ENCODE results near the gene TIGD6. TPM values are rescaled to one million over a fixed set of nuclear protein-coding genes. Genes with fewer than 3 reads are reported as not detected.

The TIGD6 gene
- total RNA-seq, 4 donors from 2014 or later: 6.4 to 7.9 (median 6.7) TPM

GRCh38 chr5:150043657-150044328 lies 43.3 kb upstream of the TIGD6 start:
- Histone ChIP-seq H3K4me1 (no peaks in the 10 kb centered on the region), H3K36me3 (peaks cover 74 to 90% of the 10 kb centered on the region in 2 donors), H3K4me3 (replicated peaks in 1 of 3) (no peak overlapping the region), H3K9me3 (no peaks in the 10 kb centered on the region), H3K27ac (no peak overlapping the region), H3K27me3 (no peaks in the 10 kb centered on the region)
- no peak for DNase-seq
- no peak for TF ChIP-seq POLR2A (IDR thresholded peaks at IDR 0.05)
- no peak for TF ChIP-seq CTCF (IDR thresholded peaks at IDR 0.05)
- intact Hi-C loops (cut with DNase I): no loop called here
- 74 to 75% methylated on average over 4 of the region's 4 CpGs for WGBS, 2 donors

GRCh38 chr5:150042459-150042858 lies 42.0 kb upstream of the TIGD6 start:
- H3K36me3 ChIP-seq: peaks cover 61 to 88% of the 10 kb centered on the region in 2 donors
- intact Hi-C loops (cut with DNase I): no loop called here
- DNase-seq: no peak

GRCh38 chr5:150038547-150038946 lies 38.1 kb upstream of the TIGD6 start:
- no peaks in the 10 kb centered on the region for H3K9me3 ChIP-seq
- no peak for DNase-seq
- H3K36me3 ChIP-seq: peaks cover 61 to 91% of the 10 kb centered on the region in 2 donors
- no peaks in the 10 kb centered on the region for H3K27me3 ChIP-seq
- no peaks in the 10 kb centered on the region for H3K4me1 ChIP-seq
- TF ChIP-seq POLR2A (IDR thresholded peaks at IDR 0.05) (no peak), CTCF (IDR thresholded peaks at IDR 0.05) (no peak)
- no peak overlapping the region for H3K27ac ChIP-seq
- no peak overlapping the region for H3K4me3 ChIP-seq (replicated peaks in 1 of 3)
- intact Hi-C loops (cut with DNase I): no loop called here
- WGBS, 2 donors: 76 to 88% methylated on average over 2 of the region's 2 CpGs

More at GRCh38 chr5:150042459-150042858, 42.0 kb upstream of the TIGD6 start:
- H3K9me3 ChIP-seq: no peaks in the 10 kb centered on the region
- H3K27me3 ChIP-seq: no peaks in the 10 kb centered on the region
- no peak overlapping the region for H3K27ac ChIP-seq
- no peak for TF ChIP-seq CTCF (IDR thresholded peaks at IDR 0.05)
- TF ChIP-seq POLR2A (IDR thresholded peaks at IDR 0.05): no peak
- no peak overlapping the region for H3K4me3 ChIP-seq (replicated peaks in 1 of 3)
- H3K4me1 ChIP-seq: no peaks in the 10 kb centered on the region
- 95 to 97% methylated on average over 3 of the region's 3 CpGs for WGBS, 2 donors

- WGBS, 2 donors: 87 to 88% methylated on average over 9 of the region's 9 CpGs
- Histone ChIP-seq H3K9me3 (no peaks in the 10 kb centered on the region), H3K27ac (no peak overlapping the region), H3K4me1 (peaks cover 0 to 7% of the 10 kb centered on the region in 2 donors), H3K36me3 (peaks cover 62 to 87% of the 10 kb centered on the region in 2 donors), H3K4me3 (replicated peaks in 1 of 3) (no peak overlapping the region), H3K27me3 (no peaks in the 10 kb centered on the region)
- TF ChIP-seq CTCF (IDR thresholded peaks at IDR 0.05) (no peak), POLR2A (IDR thresholded peaks at IDR 0.05) (no peak)
- intact Hi-C loops (cut with DNase I): no loop called here
- DNase-seq: no peak
These were observed 36.1 kb upstream of the TIGD6 start for GRCh38 chr5:150036513-150036912.

GRCh38 chr5:150035139-150035895 lies 34.9 kb upstream of the TIGD6 start:
- H3K4me3 ChIP-seq (replicated peaks in 1 of 3): no peak overlapping the region
- TF ChIP-seq POLR2A (IDR thresholded peaks at IDR 0.05) (no peak), CTCF (IDR thresholded peaks at IDR 0.05) (no peak)
- DNase-seq: no peak
- H3K9me3 ChIP-seq: no peaks in the 10 kb centered on the region
- H3K4me1 ChIP-seq: peaks cover 0 to 7% of the 10 kb centered on the region in 2 donors
- H3K27me3 ChIP-seq: no peaks in the 10 kb centered on the region
- peaks cover 60 to 86% of the 10 kb centered on the region in 2 donors for H3K36me3 ChIP-seq
- WGBS, 2 donors: 80 to 84% methylated on average over 7 of the region's 7 CpGs
- H3K27ac ChIP-seq: no peak overlapping the region
- intact Hi-C loops (cut with DNase I): no loop called here

Data from thyroid gland (tissue), 4 donors.